Mesothelial cell of epicardium (in vitro differentiated cells): ENCODE results near the gene SLC9A2. TPM values are rescaled to one million over a fixed set of nuclear protein-coding genes. Genes with fewer than 3 reads are reported as not detected.

Experiments used
- DNase-seq, 2 experiments: peaks; one replicate each; pipeline ENCODE4 v3.0.0; 2021; ENCODE audit warnings: low spot score in 2 of 2; ENCODE audit not compliant: unreplicated experiment in 2 of 2
- H3K27ac Mint-ChIP-seq: 2 replicates; pipeline ENCODE4 v1.8.0; 2021; ENCODE audit warnings: mixed read lengths
- H3K27me3 Mint-ChIP-seq: 2 replicates; pipeline ENCODE4 v1.8.0; 2021; ENCODE audit warnings: low read depth, mixed read lengths
- H3K36me3 Mint-ChIP-seq: 2 replicates; pipeline ENCODE4 v1.8.0; 2021; ENCODE audit warnings: mixed read lengths
- H3K4me1 Mint-ChIP-seq: 2 replicates; pipeline ENCODE4 v1.8.0; 2021; ENCODE audit warnings: mixed read lengths
- H3K4me3 Mint-ChIP-seq: 2 replicates; pipeline ENCODE4 v1.8.0; 2021; ENCODE audit warnings: mild to moderate bottlenecking, moderate library complexity, mixed read lengths
- H3K9me3 Mint-ChIP-seq: 2 replicates; pipeline ENCODE4 v1.8.0; 2021; ENCODE audit warnings: mixed read lengths
- CTCF ChIP-seq: fragments of 200-600 bp; sonication (generic); IDR thresholded peaks from one replicate; pipeline ENCODE4 v1.5.0; 2021; ENCODE audit warnings: antibody characterized with exemption; ENCODE audit not compliant: unreplicated experiment
- total RNA-seq: library from RNA; stranded (reverse); gene quantifications from 3 replicates; pipeline ENCODE4 v1.2.1, GENCODE V29; 2021

Gene SLC9A2
- total RNA-seq, 1 donor from 2014 or later = 0.04 TPM

- Mint-ChIP-seq H3K4me3 (no peak overlapping the region), H3K4me1 (no peaks in the 10 kb centered on the region), H3K27me3 (peaks cover 20% of the 10 kb centered on the region), H3K27ac (no peak overlapping the region), H3K9me3 (no peaks in the 10 kb centered on the region), H3K36me3 (no peaks in the 10 kb centered on the region)
- no peak for TF ChIP-seq CTCF
- DNase-seq = no peak
Measured at GRCh38 chr2:102593516-102593915, 25.8 kb upstream of the SLC9A2 start.

- TF ChIP-seq CTCF = no peak
- H3K36me3 Mint-ChIP-seq = no peaks in the 10 kb centered on the region
- H3K9me3 Mint-ChIP-seq = no peaks in the 10 kb centered on the region
Measured at GRCh38 chr2:102594445-102595016, 24.8 kb upstream of the SLC9A2 start.

GRCh38 chr2:102597788-102598187 lies 21.6 kb upstream of the SLC9A2 start:
- DNase-seq = no peak
- Mint-ChIP-seq H3K36me3 (no peaks in the 10 kb centered on the region), H3K4me3 (no peak overlapping the region), H3K4me1 (no peaks in the 10 kb centered on the region), H3K27ac (no peak overlapping the region), H3K9me3 (peaks cover 3% of the 10 kb centered on the region), H3K27me3 (peaks cover 22% of the 10 kb centered on the region)
- no peak for TF ChIP-seq CTCF

More at GRCh38 chr2:102594445-102595016, 24.8 kb upstream of the SLC9A2 start:
- Mint-ChIP-seq H3K4me3 (no peak overlapping the region), H3K27ac (no peak overlapping the region), H3K4me1 (no peaks in the 10 kb centered on the region), H3K27me3 (peaks cover 22% of the 10 kb centered on the region)
- DNase-seq = no peak

GRCh38 chr2:102599486-102599885 lies 19.9 kb upstream of the SLC9A2 start:
- no peak for DNase-seq
- H3K9me3 Mint-ChIP-seq = peaks cover 3% of the 10 kb centered on the region
- no peak overlapping the region for H3K4me3 Mint-ChIP-seq
- peaks cover 6% of the 10 kb centered on the region for H3K4me1 Mint-ChIP-seq
- TF ChIP-seq CTCF = no peak
- H3K27me3 Mint-ChIP-seq = peaks cover 21% of the 10 kb centered on the region
- no peaks in the 10 kb centered on the region for H3K36me3 Mint-ChIP-seq
- H3K27ac Mint-ChIP-seq = no peak overlapping the region

GRCh38 chr2:102601730-102602129 lies 17.6 kb upstream of the SLC9A2 start:
- Mint-ChIP-seq H3K27ac (no peak overlapping the region), H3K36me3 (no peaks in the 10 kb centered on the region), H3K4me1 (peaks cover 16% of the 10 kb centered on the region), H3K9me3 (peaks cover 3% of the 10 kb centered on the region), H3K4me3 (no peak overlapping the region), H3K27me3 (peaks cover 9% of the 10 kb centered on the region)
- no peak for TF ChIP-seq CTCF
- no peak for DNase-seq

- Mint-ChIP-seq H3K27ac (peak overlapping the region; percentile 60), H3K4me3 (no peak overlapping the region), H3K27me3 (peaks cover 2% of the 10 kb centered on the region), H3K36me3 (no peaks in the 10 kb centered on the region), H3K9me3 (peaks cover 3% of the 10 kb centered on the region), H3K4me1 (peaks cover 16% of the 10 kb centered on the region)
- TF ChIP-seq CTCF = no peak
- no peak for DNase-seq
Measured at GRCh38 chr2:102603904-102604303, 15.4 kb upstream of the SLC9A2 start.
